Neural progenitor cell (in vitro differentiated cells): ENCODE results near the gene PPM1F.

Source experiments
- CTCF ChIP-seq: fragments of 200-600 bp; sonication (generic); IDR thresholded peaks from 2 replicates; pipeline ENCODE4 v1.5.1; 2017; ENCODE audit warnings: antibody characterized with exemption, mild to moderate bottlenecking
- EZH2 ChIP-seq: fragments of 200-600 bp; sonication (generic); IDR thresholded peaks from 2 replicates; pipeline ENCODE4 v1.6.1; 2017; ENCODE audit warnings: antibody characterized with exemption, mild to moderate bottlenecking, moderate library complexity

GRCh38 chr22:21949569-21949918 lies 3.1 kb downstream of the PPM1F start:
- TF ChIP-seq CTCF (no peak), EZH2 (no peak)
